VCaP (cell line): ENCODE data around the gene GRB10.

Experiments used
- H3K27ac ChIP-seq: fragments of 450-650 bp; 2 replicates; pipeline ENCODE4 v1.5.1; 2017
- CTCF ChIP-seq: fragments of 450-650 bp; conservative IDR thresholded peaks from 2 replicates; pipeline ENCODE4 v1.5.1; 2017; ENCODE audit warnings: mild to moderate bottlenecking, moderate library complexity

The GRB10 gene

DNA sequence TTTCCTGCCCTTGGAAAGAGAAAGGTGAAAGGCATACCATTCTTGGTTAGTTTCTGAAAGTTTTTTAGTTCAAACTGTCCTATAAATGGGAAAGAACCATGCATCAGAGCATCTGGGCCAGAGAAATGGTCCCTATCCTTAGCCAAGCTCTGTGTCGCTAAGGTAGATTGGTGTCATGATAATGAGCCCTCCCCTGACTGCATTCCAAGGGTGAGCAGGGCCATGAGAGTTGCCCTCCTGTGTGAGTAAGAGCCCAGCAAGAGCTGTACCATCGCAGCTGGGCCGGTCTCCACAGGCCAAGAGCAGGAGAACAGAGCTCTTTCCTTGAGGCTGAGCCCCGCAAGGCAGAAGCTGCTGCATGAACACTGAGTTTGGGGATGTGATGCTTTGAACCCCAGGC lies 30.3 kb downstream of the GRB10 start:
- no peak for TF ChIP-seq CTCF
- no peak overlapping the region for H3K27ac ChIP-seq

DNA sequence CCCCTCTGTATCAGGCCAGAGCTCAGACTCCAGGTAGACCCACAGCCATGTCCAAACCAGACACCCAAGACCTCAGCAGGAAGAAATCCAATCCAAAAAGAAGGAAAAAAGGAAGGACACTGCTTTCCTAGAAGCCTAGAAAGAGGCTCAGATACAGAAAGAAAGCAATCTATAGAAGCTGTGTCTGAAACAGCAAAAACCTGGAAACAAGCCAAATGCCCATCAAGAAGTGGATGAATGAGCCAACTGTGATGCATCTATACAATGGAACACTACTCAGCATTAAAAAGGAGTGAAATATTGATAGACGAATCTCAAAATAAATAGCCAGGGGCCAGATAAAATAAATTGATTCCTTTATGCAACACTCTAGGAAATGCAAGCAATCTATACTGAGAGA lies 31.6 kb downstream of the GRB10 start:
- no peak overlapping the region for H3K27ac ChIP-seq
- no peak for TF ChIP-seq CTCF

DNA sequence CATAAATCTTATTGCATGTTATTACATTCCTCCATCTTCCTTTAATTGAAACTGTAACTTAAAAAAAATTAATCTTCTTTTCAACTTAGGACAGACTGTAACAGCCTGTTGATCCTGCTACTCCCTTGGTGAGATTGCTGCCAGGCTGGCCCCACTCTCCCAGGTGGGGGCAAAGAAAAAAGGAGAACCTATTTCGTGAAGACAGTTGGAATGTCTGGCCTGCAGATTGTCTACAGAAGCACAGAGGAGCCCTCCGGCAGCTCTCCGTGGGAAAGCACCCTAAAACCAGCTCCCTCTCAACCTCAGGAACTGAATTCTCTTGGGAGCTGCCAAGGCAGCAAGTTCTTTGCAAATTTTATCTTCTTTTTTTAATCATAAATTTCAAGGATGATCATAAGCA lies 32.8 kb downstream of the GRB10 start:
- no peak for TF ChIP-seq CTCF
- no peak overlapping the region for H3K27ac ChIP-seq

GRCh38 chr7:50748472-50748871 lies 34.2 kb downstream of the GRB10 start:
- H3K27ac ChIP-seq = no peak overlapping the region
- TF ChIP-seq CTCF = no peak

DNA sequence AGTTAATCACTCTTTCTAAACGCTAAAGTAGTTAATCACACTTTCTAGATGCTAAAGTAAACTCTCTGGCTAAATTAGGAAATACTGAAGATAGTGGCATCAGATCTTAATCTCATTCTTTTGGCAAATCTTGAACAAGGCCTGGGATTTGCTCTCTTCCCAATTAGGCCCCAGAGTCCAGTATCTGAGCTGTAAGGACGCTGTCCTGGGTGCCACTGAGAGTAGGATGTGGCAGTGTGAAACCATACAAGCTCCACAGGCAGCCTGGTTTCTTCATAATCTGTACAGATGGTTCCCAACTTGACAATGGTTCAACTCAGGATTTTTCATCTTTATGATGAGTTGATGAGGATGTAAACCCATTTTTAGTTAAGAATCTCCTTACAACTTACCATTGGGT lies 36.9 kb downstream of the GRB10 start:
- no peak overlapping the region for H3K27ac ChIP-seq

DNA sequence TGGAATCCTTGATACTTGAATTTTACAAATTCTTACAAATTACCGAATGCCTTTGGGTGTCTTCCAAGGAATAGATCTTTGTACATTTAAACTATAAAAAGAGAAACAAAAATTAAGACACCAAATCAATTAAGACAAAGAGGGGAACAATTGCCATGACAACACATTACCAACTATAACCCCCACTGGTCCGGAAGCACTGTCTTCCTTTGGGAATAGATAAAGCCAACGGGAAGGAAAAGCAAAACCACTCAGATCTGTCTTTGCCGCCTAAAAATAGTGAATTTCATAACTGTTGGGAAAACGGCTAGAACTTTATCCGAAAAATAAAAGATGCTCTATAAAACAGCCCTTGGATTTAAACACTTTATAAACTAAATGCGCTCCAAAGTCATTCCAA lies 37.4 kb downstream of the GRB10 start:
- H3K27ac ChIP-seq = no peak overlapping the region
- no peak for TF ChIP-seq CTCF

More for the DNA sequence above, 36.9 kb downstream of the GRB10 start:
- TF ChIP-seq CTCF = no peak

DNA sequence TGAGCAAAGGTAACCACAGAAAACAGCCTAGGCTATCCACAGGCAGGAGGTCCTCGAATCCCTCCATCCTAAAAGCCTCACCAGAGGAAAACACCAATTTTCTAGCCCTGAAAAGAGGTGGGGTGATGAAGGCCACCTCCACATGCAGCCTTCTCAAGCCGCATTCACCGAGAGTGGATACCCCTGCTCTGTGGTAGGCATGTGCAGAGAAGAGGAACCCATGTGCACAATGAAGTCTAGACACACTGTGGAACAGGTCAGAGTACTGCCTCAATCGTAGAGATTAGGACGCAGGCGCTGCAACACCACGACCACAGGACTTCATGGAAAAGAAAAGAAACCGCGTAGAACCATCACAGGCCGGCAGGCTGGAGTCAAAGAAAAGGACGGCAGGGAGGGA lies 38.8 kb downstream of the GRB10 start:
- no peak overlapping the region for H3K27ac ChIP-seq
- TF ChIP-seq CTCF = no peak

GRCh38 chr7:50743016-50743415 lies 39.7 kb downstream of the GRB10 start:
- H3K27ac ChIP-seq = no peak overlapping the region
- TF ChIP-seq CTCF = no peak
